IMR-90 (cell line): Measurements from ENCODE around the gene CDC42BPA. TPM values are rescaled to one million over a fixed set of nuclear protein-coding genes. Genes with fewer than 3 reads are reported as not detected.
A peak's percentile ranks its signal among the peaks of the same experiment; 100 is the strongest.

ENCODE experiments used
- ATAC-seq: fragments of 200-7000 bp; cut with Tn5 transposase; 2 replicates; pipeline ENCODE4 v1.9.1; 2020; ENCODE audit warnings: low read depth, mild to moderate bottlenecking, moderate library complexity
- BruUV-seq: library from RNA; stranded (reverse); fragments of 400-500 nt; replicated peaks from 2 replicates; lab custom pipeline; 2021; lab: Mats Ljungman, UMichigan
- CTCF ChIA-PET: fragments of 300-600 bp; formaldehyde crosslinking; extraction: SDS; loops from one replicate; lab custom pipeline; 2021; ENCODE audit warnings: antibody characterized with exemption; lab: Yijun Ruan, JAX
- POLR2A ChIA-PET: fragments of 300-600 bp; sonication (Branson Sonifier 250); formaldehyde crosslinking; loops from one replicate; lab custom pipeline; 2022; ENCODE audit warnings: antibody characterized with exemption; ENCODE audit not compliant: unreplicated experiment; lab: Charles Lee
- DNase-seq: peaks from one replicate; pipeline ENCODE4 v3.0.0; 2013
- H2AFZ ChIP-seq: replicated peaks from 2 replicates; pipeline ENCODE3; 2013; ENCODE audit warnings: low read length, mild to moderate bottlenecking; ENCODE audit not compliant: poor library complexity
- H2AK5ac ChIP-seq: 2 replicates; pipeline ENCODE4 v1.6.1; 2013; ENCODE audit warnings: low read depth, low read length, inconsistent platforms
- H2AK9ac ChIP-seq: replicated peaks from 2 replicates; pipeline ENCODE3; 2013; ENCODE audit warnings: mild to moderate bottlenecking, low read depth, low read length, moderate library complexity; ENCODE audit not compliant: poor library complexity
- H2BK120ac ChIP-seq: 2 replicates; pipeline ENCODE4 v1.6.1; 2013; ENCODE audit warnings: low read depth, low read length, inconsistent platforms
- H2BK15ac ChIP-seq: 3 replicates; pipeline ENCODE4 v1.6.1; 2013; ENCODE audit warnings: low read depth, low read length, inconsistent platforms
- H2BK20ac ChIP-seq: 2 replicates; pipeline ENCODE4 v1.6.1; 2013; ENCODE audit warnings: low read depth, mild to moderate bottlenecking, inconsistent platforms, low read length, moderate library complexity
- H2BK5ac ChIP-seq: 2 replicates; pipeline ENCODE4 v1.6.1; 2013; ENCODE audit warnings: mild to moderate bottlenecking, low read depth, low read length, inconsistent platforms; ENCODE audit not compliant: poor library complexity, severe bottlenecking
- H3K14ac ChIP-seq: replicated peaks from 2 replicates; pipeline ENCODE4 v1.6.1; 2013; ENCODE audit warnings: low read depth, low read length, inconsistent platforms
- H3K18ac ChIP-seq: 2 replicates; pipeline ENCODE4 v1.6.1; 2013; ENCODE audit warnings: low read depth, low read length, control low read depth
- H3K23ac ChIP-seq: 2 replicates; pipeline ENCODE4 v1.6.1; 2013; ENCODE audit warnings: low read depth, low read length, inconsistent platforms
- H3K27ac ChIP-seq: 2 replicates; pipeline ENCODE4 v1.5.1; 2013; ENCODE audit warnings: mild to moderate bottlenecking, control low read depth, low read length; ENCODE audit not compliant: insufficient read depth
- H3K27me3 ChIP-seq: 2 replicates; pipeline ENCODE4 v1.6.1; 2013; ENCODE audit warnings: low read length; ENCODE audit not compliant: control insufficient read depth, insufficient read depth
- H3K36me3 ChIP-seq: 2 replicates; pipeline ENCODE4 v1.6.1; 2013; ENCODE audit warnings: low read length, mixed read lengths; ENCODE audit not compliant: control insufficient read depth, insufficient read depth
- H3K4ac ChIP-seq: 2 replicates; pipeline ENCODE4 v1.6.1; 2013; ENCODE audit warnings: low read depth, low read length, inconsistent platforms
- H3K4me1 ChIP-seq: 2 replicates; pipeline ENCODE4 v1.6.1; 2013; ENCODE audit warnings: low read length, mixed read lengths; ENCODE audit not compliant: control insufficient read depth, insufficient read depth
- H3K4me2 ChIP-seq: 2 replicates; pipeline ENCODE4 v1.6.1; 2013; ENCODE audit warnings: low read depth, mild to moderate bottlenecking, control low read depth, low read length, moderate library complexity
- H3K4me3 ChIP-seq: 2 replicates; pipeline ENCODE4 v1.5.1; 2013; ENCODE audit warnings: low read depth, mild to moderate bottlenecking, control low read depth, low read length, moderate library complexity; ENCODE audit not compliant: insufficient read depth
- H3K56ac ChIP-seq: 2 replicates; pipeline ENCODE4 v1.6.1; 2013; ENCODE audit warnings: low read length, inconsistent platforms; ENCODE audit not compliant: insufficient read depth; ENCODE audit errors: extremely low read depth
- H3K79me1 ChIP-seq, 2 experiments: 2 replicates each; pipeline ENCODE4 v1.6.1; 2013; ENCODE audit warnings: low read length in 2 of 2, inconsistent platforms in 1 of 2, low read depth in 1 of 2
- H3K9ac ChIP-seq: 2 replicates; pipeline ENCODE4 v1.6.1; 2013; ENCODE audit warnings: low read depth, low read length, control low read depth
- H3K9me1 ChIP-seq: 2 replicates; pipeline ENCODE4 v1.6.1; 2013; ENCODE audit warnings: low read length, inconsistent platforms; ENCODE audit not compliant: insufficient read depth
- H3K9me3 ChIP-seq: 2 replicates; pipeline ENCODE4 v1.6.1; 2013; ENCODE audit warnings: low read length; ENCODE audit not compliant: control insufficient read depth, insufficient read depth
- H4K20me1 ChIP-seq: 2 replicates; pipeline ENCODE4 v1.6.1; 2013; ENCODE audit warnings: low read length, inconsistent platforms; ENCODE audit not compliant: insufficient read depth
- H4K5ac ChIP-seq: 2 replicates; pipeline ENCODE4 v1.6.1; 2013; ENCODE audit warnings: mild to moderate bottlenecking, low read depth, low read length, control low read depth
- H4K8ac ChIP-seq, 2 experiments: 2 replicates each; pipeline ENCODE4 v1.6.1; 2013; ENCODE audit warnings: low read depth in 2 of 2, low read length in 2 of 2, control low read depth in 1 of 2, inconsistent platforms in 1 of 2
- H4K91ac ChIP-seq: 2 replicates; pipeline ENCODE4 v1.6.1; 2013; ENCODE audit warnings: low read depth, low read length, inconsistent platforms; ENCODE audit not compliant: insufficient read depth
- CHD1 ChIP-seq: IDR thresholded peaks from 2 replicates; pipeline ENCODE4 v1.6.1; 2012; ENCODE audit warnings: low read depth, low read length, improper control_type of control experiment
- CTCF ChIP-seq: conservative IDR thresholded peaks from 2 replicates; pipeline ENCODE4 v1.5.1; 2012; ENCODE audit warnings: mild to moderate bottlenecking, low read depth, low read length, improper control_type of control experiment
- MAZ ChIP-seq: IDR thresholded peaks from 2 replicates; pipeline ENCODE4 v1.6.1; 2012; ENCODE audit warnings: low read depth, mild to moderate bottlenecking, low read length, improper control_type of control experiment, moderate library complexity, borderline replicate concordance
- RAD21 ChIP-seq: IDR thresholded peaks from 2 replicates; pipeline ENCODE4 v1.6.1; 2012; ENCODE audit warnings: low read length, improper control_type of control experiment
- USF2 ChIP-seq: fragments of 150-350 bp; IDR thresholded peaks from 2 replicates; pipeline ENCODE4 v1.6.1; 2017; ENCODE audit warnings: mild to moderate bottlenecking, antibody characterized with exemption, low read length, low read depth
- WGBS, 2 experiments: methylation state at CpG; one replicate each; pipeline versions ENCODE4 v1.1.5 to v1.1.7; 2013; ENCODE audit warnings: missing lambda C conversion rate in 2 of 2; ENCODE audit not compliant: insufficient read length in 1 of 2; ENCODE audit errors: extremely low coverage in 2 of 2; 5-methylcytosine and 5-hydroxymethylcytosine counted together
- dilution Hi-C: fragments of 300-500 bp; cut with HindIII; formaldehyde crosslinking; loops from one replicate; pipeline ENCODE4 v1.14.3; 2018; ENCODE audit warnings: low sequenced_read_pairs; ENCODE audit not compliant: unreplicated experiment
- in situ Hi-C: fragments of 300-500 bp; cut with MboI; formaldehyde crosslinking; loops from 3 replicates; pipeline ENCODE4 v1.14.3; 2019; ENCODE audit warnings: low sequenced_read_pairs, inconsistent platforms, mixed read lengths
- intact Hi-C: fragments of 100-400 bp; cut with micrococcal nuclease; formaldehyde crosslinking; loops from 2 replicates; pipeline ENCODE4 v1.10.0; 2022
- polyA plus RNA-seq, 3 experiments: library from polyadenylated mRNA; depleted of rRNA; stranded (reverse); fragments of >200 nt; gene quantifications; 2 replicates each; pipeline ENCODE4 v1.2.3, GENCODE V29; 2012; ENCODE audit warnings: low replicate concordance in 1 of 3
- total RNA-seq: library from RNA; depleted of rRNA; stranded (reverse); fragments of >200 nt; gene quantifications from 2 replicates; pipeline ENCODE4 v1.2.3, GENCODE V29; 2012

CDC42BPA gene
- total and polyA plus RNA-seq, 2 of the 4 experiments (the other 2 are of a cell fraction), result 9.4 to 27.8 TPM

GRCh38 chr1:227330279-227331076 lies 12.2 kb upstream of the CDC42BPA start:
- Histone ChIP-seq H2BK20ac (peak overlapping the region; percentile 59; the same call in 1 of the 2 replicates), H3K27ac (peak overlapping the region; percentile 27; the same call in 1 of the 2 replicates), H3K4me2 (no peak overlapping the region), H2AK9ac (peak overlapping the region; percentile 51), H3K4me1 (no peaks in the 10 kb centered on the region), H3K79me1 (no peaks in the 10 kb centered on the region), H4K91ac (no peak overlapping the region), H2BK5ac (no peak overlapping the region), H3K9me3 (peaks cover 7% of the 10 kb centered on the region), H4K5ac (no peak overlapping the region; the same call in 1 of the 2 replicates), H3K4ac (no peak overlapping the region), H3K18ac (no peak overlapping the region), H2BK15ac (no peak overlapping the region), H3K36me3 (no peaks in the 10 kb centered on the region), H2BK120ac (no peak overlapping the region), H4K20me1 (no peaks in the 10 kb centered on the region), H2AFZ (peak overlapping the region; percentile 61), H3K56ac (no peak overlapping the region), H4K8ac (no peak overlapping the region), H3K14ac (0 out of 2 replicates have a peak overlapping the region, but pooled peaks have one; percentile 57), H3K27me3 (no peaks in the 10 kb centered on the region), H3K23ac (no peak overlapping the region; the same call in 1 of the 2 replicates), H3K4me3 (no peak overlapping the region), H3K9me1 (no peaks in the 10 kb centered on the region), H2AK5ac (no peak overlapping the region; the same call in 1 of the 2 replicates), H3K9ac (no peak overlapping the region)
- in situ Hi-C loops (no loop called here), dilution Hi-C loops (no loop called here), intact Hi-C loops (no loop called here)
- peak; percentile 34 for DNase-seq
- 20% methylated on average over 1 of the region's 8 CpGs; no CpG with 5 or more reads in 1 of the 2 experiments for WGBS, 2 experiments
- ChIA-PET CTCF (interaction anchor here (0.6 to 1.3 kb wide), 2 partner anchors 13 to 74 kb away, joined by 3 to 5 read pairs; no protein-coding TSS in a partner anchor), POLR2A (no interaction called here)
- peak; percentile 74 for ATAC-seq
- no TSS peak for BruUV-seq
- TF ChIP-seq USF2, result no peak
- no peak for TF ChIP-seq CTCF
- TF ChIP-seq RAD21, result no peak
- TF ChIP-seq MAZ, result no peak
- TF ChIP-seq CHD1, result no peak
